Glutamatergic neuron (in vitro differentiated cells): ENCODE results near the gene ADARB2. TPM values are rescaled to one million over a fixed set of nuclear protein-coding genes. Genes with fewer than 3 reads are reported as not detected.
"Not testable (repeated sequence)": the region's sequence is repeated elsewhere in the genome, so short reads cannot be mapped to it uniquely, and the experiment has no call there.

Experiments used
- DNase-seq: peaks from one replicate; pipeline ENCODE4 v3.0.0; 2022
- H3K27ac Mint-ChIP-seq: one replicate; pipeline ENCODE4 v1.8.0; 2020; ENCODE audit warnings: mild to moderate bottlenecking, mixed read lengths, inconsistent platforms; ENCODE audit not compliant: unreplicated experiment
- H3K27me3 Mint-ChIP-seq: one replicate; pipeline ENCODE4 v1.8.0; 2020; ENCODE audit warnings: mild to moderate bottlenecking, moderate library complexity, mixed read lengths, inconsistent platforms; ENCODE audit not compliant: unreplicated experiment
- H3K36me3 Mint-ChIP-seq: one replicate; pipeline ENCODE4 v1.8.0; 2020; ENCODE audit warnings: mild to moderate bottlenecking, mixed read lengths, inconsistent platforms; ENCODE audit not compliant: unreplicated experiment
- H3K4me1 Mint-ChIP-seq: one replicate; pipeline ENCODE4 v1.8.0; 2020; ENCODE audit warnings: mild to moderate bottlenecking, low read depth, mixed read lengths, inconsistent platforms; ENCODE audit not compliant: unreplicated experiment
- H3K4me3 Mint-ChIP-seq: one replicate; pipeline ENCODE4 v1.8.0; 2020; ENCODE audit warnings: mild to moderate bottlenecking, mixed read lengths, inconsistent platforms; ENCODE audit not compliant: unreplicated experiment
- H3K9me3 Mint-ChIP-seq: one replicate; pipeline ENCODE4 v1.8.0; 2020; ENCODE audit warnings: mild to moderate bottlenecking, moderate library complexity, mixed read lengths, inconsistent platforms; ENCODE audit not compliant: unreplicated experiment
- CTCF ChIP-seq: fragments of 200-600 bp; sonication (generic); IDR thresholded peaks from one replicate; pipeline ENCODE4 v1.5.0; 2021; ENCODE audit not compliant: partially characterized antibody, unreplicated experiment
- total RNA-seq: library from RNA; stranded (reverse); fragmentation: NEBNext Ultra II Directional; extraction: Animal tissue kit (Norgen Biotek cat#: 25700); gene quantifications from one replicate; pipeline ENCODE4 v1.2.1, GENCODE V29; 2021; ENCODE audit not compliant: unreplicated experiment

Gene ADARB2
- total RNA-seq, 1 donor from 2014 or later = 20.6 TPM

GRCh38 chr10:1467334-1468076, 269.8 kb downstream of the ADARB2 start:
- H3K27me3 Mint-ChIP-seq = peaks cover 11% of the 10 kb centered on the region
- H3K4me1 Mint-ChIP-seq = peaks cover 6% of the 10 kb centered on the region
- no peaks in the 10 kb centered on the region for H3K36me3 Mint-ChIP-seq
- no peak overlapping the region for H3K4me3 Mint-ChIP-seq
- no peak for DNase-seq
- no peak for TF ChIP-seq CTCF
- peaks cover 9% of the 10 kb centered on the region for H3K9me3 Mint-ChIP-seq
- H3K27ac Mint-ChIP-seq = no peak overlapping the region

- DNase-seq = no peak
- Mint-ChIP-seq H3K27me3 (peaks cover 9% of the 10 kb centered on the region), H3K9me3 (peaks cover 7% of the 10 kb centered on the region), H3K4me3 (no peak overlapping the region), H3K4me1 (peaks cover 6% of the 10 kb centered on the region), H3K27ac (no peak overlapping the region), H3K36me3 (no peaks in the 10 kb centered on the region)
- TF ChIP-seq CTCF = no peak
These were observed 271.1 kb downstream of the ADARB2 start for GRCh38 chr10:1465993-1466764.

- peaks cover 9% of the 10 kb centered on the region for H3K27me3 Mint-ChIP-seq
- H3K9me3 Mint-ChIP-seq = peaks cover 7% of the 10 kb centered on the region
- no peak overlapping the region for H3K27ac Mint-ChIP-seq
These were observed 271.9 kb downstream of the ADARB2 start for GRCh38 chr10:1465418-1465911.

DNA sequence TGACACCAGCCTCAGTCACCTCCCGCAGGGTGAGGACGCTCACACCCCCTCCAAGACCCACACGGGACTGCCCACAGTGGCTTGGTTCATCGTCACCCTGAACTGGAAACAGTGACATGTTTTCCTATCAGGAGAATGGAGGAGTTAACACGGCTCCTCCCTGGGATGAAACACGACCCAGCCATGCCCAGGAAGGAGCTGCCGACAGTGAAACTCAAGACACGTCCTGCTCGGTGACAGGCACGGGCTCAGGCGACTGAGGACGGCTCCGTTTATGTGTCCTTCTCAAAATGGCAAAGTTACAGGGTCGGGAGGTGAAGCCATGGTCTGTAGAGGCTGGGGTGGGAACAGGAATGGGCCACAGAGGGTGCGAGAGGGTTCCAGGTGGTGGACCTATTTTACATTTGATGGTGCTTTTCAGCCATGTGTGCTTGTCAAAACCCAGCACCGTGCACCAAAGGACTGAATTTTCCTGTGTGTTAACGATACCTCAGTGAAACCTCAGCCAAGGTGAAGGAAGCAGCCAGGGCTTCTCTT, 272.4 kb downstream of the ADARB2 start:
- peaks cover 6% of the 10 kb centered on the region for H3K4me1 Mint-ChIP-seq
- no peak overlapping the region for H3K27ac Mint-ChIP-seq
- peaks cover 7% of the 10 kb centered on the region for H3K9me3 Mint-ChIP-seq
- no peak overlapping the region for H3K4me3 Mint-ChIP-seq
- no peaks in the 10 kb centered on the region for H3K36me3 Mint-ChIP-seq
- TF ChIP-seq CTCF = no peak
- DNase-seq = no peak
- H3K27me3 Mint-ChIP-seq = peaks cover 9% of the 10 kb centered on the region

More at GRCh38 chr10:1465418-1465911, 271.9 kb downstream of the ADARB2 start:
- DNase-seq = no peak
- Mint-ChIP-seq H3K4me3 (no peak overlapping the region), H3K4me1 (peaks cover 6% of the 10 kb centered on the region), H3K36me3 (no peaks in the 10 kb centered on the region)
- TF ChIP-seq CTCF = no peak

- not testable (repeated sequence) for H3K9me3 Mint-ChIP-seq, H3K27ac Mint-ChIP-seq, DNase-seq
These were observed 273.4 kb downstream of the ADARB2 start for GRCh38 chr10:1463971-1464370.

More at GRCh38 chr10:1463971-1464370, 273.4 kb downstream of the ADARB2 start:
- H3K36me3 Mint-ChIP-seq, H3K27me3 Mint-ChIP-seq, H3K4me3 Mint-ChIP-seq, H3K4me1 Mint-ChIP-seq: not testable (repeated sequence)
